Measurements from ENCODE around the gene LRRFIP1.

Gene LRRFIP1

DNA sequence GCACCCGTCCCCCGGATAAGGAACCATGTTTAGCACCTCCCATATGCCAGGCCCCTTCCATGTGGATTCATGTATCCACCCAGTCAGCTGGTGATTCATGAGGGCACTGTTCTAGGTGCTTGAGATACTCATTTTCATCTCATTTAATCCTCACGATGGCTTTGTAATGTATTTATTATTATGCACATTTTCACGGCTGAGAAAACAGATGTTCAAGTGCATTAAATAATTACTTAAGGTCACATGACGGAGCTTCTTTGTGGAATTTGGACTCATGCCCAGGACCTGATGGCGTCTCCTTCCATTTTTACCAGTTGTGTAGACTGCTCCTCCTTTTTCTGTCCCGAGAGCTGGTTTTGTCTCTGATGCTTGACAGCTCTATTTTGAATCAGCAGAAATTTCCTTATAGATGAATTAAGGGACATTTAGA is 99.0 kb downstream of the LRRFIP1 start:
- DNase-seq (ENCODE audit: low spot score) = no peak

GRCh38 chr2:237727363-237727762 is 100.0 kb downstream of the LRRFIP1 start:
- no peak for DNase-seq (ENCODE audit: low spot score)

DNA sequence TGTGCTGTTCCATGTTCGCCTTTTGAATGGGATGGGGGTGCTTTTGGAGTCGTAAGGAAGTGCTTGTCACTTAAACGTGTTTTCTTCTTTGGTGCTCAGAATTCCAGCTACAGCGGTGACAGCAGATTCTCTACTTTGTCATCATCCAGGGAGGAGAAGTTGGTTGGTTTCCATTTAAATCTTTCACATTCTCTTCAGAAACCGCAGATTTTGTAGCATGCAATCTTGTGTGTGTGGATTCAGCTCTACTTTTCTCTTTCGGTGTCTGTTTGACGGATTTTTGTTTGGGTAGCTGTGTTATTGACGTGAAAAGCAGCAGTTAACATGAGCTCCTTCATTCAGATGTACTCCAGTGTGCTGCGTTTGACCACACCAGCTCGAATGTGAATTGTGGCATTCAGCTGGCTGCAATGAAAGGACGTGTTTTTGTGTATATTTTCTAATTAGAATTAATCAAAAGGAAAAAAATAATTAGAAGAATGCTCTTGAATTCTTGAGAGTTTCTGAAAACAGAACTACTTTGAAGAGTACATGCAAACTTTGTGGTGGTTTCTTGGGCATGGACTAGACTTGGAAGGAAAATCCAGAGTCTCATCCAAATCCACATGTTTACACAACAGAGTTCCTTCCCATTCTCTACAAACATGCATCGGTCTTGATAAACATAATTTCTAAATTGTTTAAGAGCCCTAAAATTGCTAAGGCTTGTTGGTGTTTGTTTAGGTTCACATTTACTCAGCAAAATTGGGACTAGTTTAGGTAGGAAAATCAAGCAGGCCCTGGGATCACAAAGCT is 102.5 kb downstream of the LRRFIP1 start:
- no peak for DNase-seq (ENCODE audit: low spot score)

DNA sequence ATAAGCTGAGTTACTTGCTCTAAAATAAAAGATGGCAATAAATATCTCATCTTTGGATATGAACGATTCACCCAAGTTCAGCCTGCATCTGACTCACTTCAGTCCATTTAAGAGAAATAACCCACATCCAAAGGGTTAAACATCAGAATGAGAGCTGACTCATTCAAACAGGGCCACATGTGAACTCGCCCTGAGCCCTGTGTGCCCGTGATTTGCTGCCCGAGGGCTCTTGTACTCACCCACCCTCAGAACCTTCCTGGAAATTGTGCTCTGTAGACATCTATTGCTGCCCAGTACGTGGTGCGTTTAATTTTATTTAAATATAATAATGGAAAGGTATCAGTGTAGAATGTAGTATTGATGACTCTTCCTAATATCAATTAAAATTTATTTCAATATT is 104.3 kb downstream of the LRRFIP1 start:
- DNase-seq (ENCODE audit: low spot score) = no peak

GRCh38 chr2:237732070-237732469 is 104.7 kb downstream of the LRRFIP1 start:
- no peak for DNase-seq (ENCODE audit: low spot score)

DNA sequence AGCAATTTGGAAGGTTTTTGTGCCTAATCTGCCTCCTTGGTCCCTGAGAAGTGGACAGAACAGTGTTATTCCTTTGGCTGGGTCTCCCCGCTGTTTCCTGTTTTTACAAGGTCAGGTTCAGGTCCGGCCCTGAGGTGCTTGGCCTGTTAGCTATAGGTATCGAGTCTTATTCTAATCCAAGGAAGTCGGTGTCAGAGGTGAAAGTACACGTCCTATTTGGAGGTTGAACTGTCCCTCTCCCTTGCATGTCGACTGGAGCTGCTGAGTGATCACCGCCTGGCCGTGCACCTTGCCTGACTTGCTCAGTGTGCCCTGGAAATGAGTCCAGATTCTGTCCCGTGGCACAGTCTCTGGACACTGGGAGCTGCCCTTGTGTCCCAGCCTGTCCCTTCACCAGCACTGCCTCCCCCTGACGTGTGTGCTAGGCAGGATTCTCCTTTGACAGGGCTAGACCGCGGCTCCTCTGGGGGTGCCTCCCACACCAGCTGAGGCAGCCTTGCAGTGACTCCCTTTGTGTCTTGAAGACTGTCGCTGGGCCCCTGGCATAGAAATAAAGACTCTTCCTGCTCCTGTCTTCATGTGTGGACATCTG is 105.5 kb downstream of the LRRFIP1 start:
- no peak for DNase-seq (ENCODE audit: low spot score)

GRCh38 chr2:237733677-237734300 is 106.4 kb downstream of the LRRFIP1 start:
- no peak for DNase-seq (ENCODE audit: low spot score)

DNA sequence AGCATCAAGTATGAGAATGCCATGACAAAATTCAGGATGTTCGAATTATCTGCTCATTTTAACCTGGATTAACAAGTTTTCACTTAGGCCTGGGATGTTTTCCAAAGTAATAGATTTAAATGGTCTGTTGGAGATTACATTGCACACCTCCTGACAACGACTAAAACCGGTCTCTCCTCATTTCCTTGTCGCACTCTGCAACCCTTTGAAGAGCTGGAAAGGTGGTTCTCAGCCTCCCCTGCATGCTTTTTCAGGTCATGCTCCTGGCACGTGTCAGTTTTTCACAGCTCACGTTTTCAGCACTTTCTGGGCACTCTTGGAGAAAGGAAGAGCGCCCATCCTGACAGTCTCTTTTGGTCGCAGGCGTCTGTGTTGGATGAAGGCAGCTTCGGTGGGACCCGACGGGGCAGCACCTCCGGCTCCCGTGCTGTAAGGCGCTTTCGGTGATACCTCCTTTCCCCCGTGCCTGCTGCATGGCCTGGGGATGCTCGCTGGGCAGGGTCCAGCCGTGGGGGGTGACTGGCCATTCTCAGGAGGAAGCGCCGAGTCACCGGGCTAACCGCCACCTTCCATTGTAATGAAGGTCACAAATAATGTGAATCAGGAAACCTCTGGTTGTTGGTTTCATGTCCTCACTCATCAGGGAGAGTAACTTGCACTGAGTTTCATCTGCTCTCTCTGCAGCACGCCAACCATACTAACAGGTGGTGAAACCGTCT is 107.7 kb downstream of the LRRFIP1 start:
- no peak for DNase-seq (ENCODE audit: low spot score)

- no peak for DNase-seq (ENCODE audit: low spot score)
These were observed 108.4 kb downstream of the LRRFIP1 start for GRCh38 chr2:237735798-237736197.

DNA sequence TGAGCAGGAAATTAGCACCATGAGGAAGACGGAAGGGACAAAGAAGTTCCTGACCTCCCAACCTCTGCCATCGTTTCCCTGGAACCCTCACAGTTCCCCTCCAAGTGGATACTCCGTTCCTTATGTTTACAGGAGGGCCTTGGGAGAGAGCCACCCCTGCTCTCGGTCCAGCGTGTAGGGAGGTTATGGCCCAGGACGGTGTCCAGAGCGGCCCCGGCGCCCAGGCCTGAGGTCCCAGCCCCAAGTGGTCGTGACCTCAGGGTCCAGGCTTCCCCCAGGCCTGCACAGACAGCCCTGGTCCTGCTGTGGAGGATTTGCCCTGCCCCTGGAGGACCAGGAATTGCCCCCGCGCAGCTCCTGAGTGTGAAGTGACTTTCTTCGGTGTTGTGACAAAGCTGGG is 109.4 kb downstream of the LRRFIP1 start:
- DNase-seq (ENCODE audit: low spot score) = no peak

GRCh38 chr2:237737196-237737865 is 109.9 kb downstream of the LRRFIP1 start:
- DNase-seq (ENCODE audit: low spot score) = no peak

DNA sequence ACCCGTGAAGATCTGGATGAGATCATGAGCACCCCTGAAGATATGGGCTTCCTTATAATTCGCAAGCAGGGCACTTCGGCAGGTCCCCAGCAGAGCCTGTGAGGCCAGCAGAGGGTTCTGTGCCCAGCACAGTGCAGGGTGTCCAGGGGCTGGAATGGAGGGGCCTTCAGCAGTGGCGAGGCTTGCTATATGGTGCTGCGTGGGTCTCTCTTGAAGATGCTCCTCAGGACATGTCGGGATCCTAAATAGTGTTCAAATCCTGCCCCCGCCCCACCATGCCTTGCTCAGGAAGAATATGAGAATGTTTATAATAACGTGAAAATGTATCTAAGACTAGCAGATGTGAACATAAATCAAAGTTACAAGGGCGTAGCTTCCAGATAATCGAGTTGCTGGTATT is 110.9 kb downstream of the LRRFIP1 start:
- no peak for DNase-seq (ENCODE audit: low spot score)

- DNase-seq (ENCODE audit: low spot score) = no peak
These were observed 111.7 kb downstream of the LRRFIP1 start for GRCh38 chr2:237739101-237739500.

GRCh38 chr2:237742191-237742590 is 114.8 kb downstream of the LRRFIP1 start:
- no peak for DNase-seq (ENCODE audit: low spot score)

GRCh38 chr2:237742614-237743013 is 115.2 kb downstream of the LRRFIP1 start:
- DNase-seq (ENCODE audit: low spot score) = no peak

DNA sequence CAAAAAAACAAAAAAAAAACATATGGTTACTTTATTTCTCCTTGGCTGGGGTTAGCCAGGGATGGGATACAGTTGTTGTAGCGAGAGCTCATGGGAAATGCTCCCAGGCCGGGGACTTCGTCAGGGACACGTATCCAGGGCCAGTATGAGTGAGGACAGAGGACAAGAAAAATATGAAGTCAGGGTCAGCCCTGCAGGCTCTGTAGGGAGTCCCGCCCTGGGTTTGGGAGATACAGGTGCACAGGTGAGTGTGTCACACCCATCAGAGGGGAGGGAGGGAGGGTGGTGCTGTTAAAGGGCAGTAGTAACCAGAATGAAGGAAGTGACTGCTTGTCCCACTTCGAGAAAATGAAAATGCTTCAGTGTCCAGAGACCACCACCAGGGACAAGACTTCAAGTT is 115.6 kb downstream of the LRRFIP1 start:
- DNase-seq (ENCODE audit: low spot score) = no peak

DNA sequence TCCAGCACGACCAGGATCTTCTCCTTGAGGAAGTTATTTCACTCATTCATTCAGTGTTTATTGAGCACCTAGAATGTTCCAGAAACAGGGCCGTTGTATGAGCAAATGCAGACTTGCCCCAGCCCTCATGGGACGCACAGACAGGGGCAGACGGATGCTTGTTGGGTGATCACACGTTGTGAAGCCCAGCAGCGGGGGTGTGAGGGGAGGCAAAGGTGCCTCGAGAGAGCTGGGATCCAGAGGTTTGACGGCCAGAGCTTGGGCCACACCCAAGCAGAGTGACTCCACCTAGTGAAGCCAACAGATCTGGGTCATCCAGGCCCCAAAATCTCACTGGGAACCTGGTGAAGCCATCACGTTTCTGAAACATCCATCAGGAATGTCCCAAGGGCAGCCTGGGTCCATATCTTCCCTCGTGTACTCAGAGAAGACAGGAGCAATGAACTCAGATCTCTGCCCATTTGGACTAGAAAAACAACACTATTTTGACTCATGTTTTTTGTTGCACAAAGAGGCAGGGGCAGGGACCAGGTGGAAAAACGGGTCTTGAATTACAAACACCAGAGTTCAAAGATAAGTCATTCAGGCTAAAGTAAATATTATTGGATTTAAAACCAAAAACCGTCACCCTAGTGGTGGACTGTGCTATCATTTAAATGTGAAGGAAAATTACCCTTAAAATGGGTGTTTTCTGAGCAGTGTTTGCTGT is 116.3 kb downstream of the LRRFIP1 start:
- DNase-seq (ENCODE audit: low spot score) = no peak

DNA sequence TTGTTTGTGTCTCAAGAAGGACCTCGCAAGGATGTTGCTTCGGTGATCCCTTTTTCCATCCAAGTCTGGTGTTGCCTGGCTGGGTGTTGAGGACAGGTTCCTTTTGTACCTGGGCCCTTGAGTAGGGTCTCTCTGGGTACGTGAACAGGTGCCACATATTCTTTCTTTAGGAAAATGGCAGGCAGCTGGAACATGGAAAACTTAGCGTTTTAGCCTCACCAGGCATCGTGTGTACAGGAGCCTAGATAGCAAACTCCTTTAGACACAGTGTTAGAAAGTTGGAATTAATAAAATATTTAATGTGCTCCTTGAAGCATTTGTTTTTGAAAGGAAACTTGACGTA is 116.9 kb downstream of the LRRFIP1 start:
- DNase-seq (ENCODE audit: low spot score) = no peak

GRCh38 chr2:237744613-237745249 is 117.3 kb downstream of the LRRFIP1 start:
- peak; percentile 52 for DNase-seq (ENCODE audit: low spot score)

DNA sequence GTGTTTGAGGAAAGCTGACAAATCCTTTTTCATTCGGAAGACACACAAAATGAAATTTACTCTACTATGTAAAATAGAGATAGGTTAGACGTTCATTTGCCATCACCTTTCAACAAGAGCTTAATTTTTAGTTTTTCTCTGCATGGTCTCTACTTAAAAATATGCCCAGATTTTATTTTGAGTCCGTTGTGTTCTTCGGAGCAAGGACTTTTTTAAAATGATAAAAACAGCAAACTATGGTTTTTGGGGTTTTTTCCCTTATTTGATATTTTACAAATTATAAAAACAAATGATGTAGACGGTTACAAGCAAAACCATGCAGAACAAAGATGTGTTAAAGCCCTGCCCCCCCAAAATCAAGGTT is 117.8 kb downstream of the LRRFIP1 start:
- no peak for DNase-seq (ENCODE audit: low spot score)

All from putamen (tissue), 1 donor.